DMS 273 (cell line): ENCODE data around the gene CBL.

Source experiments
- DNase-seq: peaks from one replicate; lab custom pipeline; 2025; ENCODE audit not compliant: unreplicated experiment; lab: John Stamatoyannopoulos, UW

CBL gene

DNA sequence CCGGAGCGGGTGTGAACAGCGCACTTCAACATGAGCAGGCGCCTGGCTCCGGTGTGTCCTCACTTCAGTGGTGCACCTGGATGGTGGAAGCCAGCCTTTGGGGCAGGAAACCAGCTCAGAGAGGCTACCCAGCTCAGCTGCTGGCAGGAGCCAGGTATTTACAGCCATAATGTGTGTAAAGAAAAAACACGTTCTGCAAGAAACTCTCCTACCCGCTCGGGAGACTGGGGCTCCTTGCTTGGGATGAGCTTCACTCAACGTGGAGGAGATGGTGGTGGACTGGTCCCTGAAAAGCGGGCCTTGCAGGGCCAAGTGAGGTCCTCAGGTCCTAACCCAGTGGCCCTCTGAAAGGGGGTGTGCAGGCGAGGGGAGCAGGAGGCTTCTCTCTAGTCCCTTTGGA, 103.3 kb downstream of the CBL start:
- no peak for DNase-seq

DNA sequence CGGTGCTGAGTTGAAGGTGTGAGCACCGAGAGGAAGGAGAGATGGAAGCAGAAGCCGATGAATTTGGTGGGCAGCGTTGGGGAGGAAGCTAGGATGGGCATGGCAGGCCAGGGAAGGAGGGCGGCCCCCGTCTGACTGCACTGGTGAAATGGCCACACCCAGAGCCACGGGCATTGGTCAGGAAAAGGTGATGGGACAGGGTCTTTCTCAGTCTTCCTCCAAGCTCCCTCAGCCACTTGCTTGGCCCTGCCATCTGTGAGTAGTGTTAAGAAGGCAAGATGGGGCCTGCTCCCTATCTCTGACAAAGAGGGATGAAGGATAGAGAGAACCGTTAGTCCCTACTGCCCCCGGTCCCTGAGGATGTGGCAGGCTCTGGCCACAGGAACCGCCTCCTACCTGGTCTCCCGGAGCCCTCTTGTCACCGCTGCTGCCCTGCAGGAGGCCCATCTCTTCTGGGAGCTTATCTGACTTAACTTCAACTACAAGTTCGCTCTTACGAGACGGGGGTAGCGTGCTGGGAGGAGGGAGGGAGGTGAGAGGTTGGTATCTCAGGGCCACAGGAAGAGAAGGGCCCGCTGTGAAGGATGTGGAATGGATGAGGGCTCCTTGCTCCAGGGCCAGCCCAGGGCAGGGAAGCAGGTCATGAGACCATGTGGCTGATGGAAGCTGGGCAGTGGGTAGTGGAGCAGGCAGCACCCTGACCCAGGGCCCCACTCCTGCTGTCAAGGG, 104.0 kb downstream of the CBL start:
- DNase-seq, result no peak

GRCh38 chr11:119310682-119311052, 104.5 kb downstream of the CBL start:
- no peak for DNase-seq

- DNase-seq, result no peak
These were observed 108.6 kb downstream of the CBL start for GRCh38 chr11:119314726-119315125.

DNA sequence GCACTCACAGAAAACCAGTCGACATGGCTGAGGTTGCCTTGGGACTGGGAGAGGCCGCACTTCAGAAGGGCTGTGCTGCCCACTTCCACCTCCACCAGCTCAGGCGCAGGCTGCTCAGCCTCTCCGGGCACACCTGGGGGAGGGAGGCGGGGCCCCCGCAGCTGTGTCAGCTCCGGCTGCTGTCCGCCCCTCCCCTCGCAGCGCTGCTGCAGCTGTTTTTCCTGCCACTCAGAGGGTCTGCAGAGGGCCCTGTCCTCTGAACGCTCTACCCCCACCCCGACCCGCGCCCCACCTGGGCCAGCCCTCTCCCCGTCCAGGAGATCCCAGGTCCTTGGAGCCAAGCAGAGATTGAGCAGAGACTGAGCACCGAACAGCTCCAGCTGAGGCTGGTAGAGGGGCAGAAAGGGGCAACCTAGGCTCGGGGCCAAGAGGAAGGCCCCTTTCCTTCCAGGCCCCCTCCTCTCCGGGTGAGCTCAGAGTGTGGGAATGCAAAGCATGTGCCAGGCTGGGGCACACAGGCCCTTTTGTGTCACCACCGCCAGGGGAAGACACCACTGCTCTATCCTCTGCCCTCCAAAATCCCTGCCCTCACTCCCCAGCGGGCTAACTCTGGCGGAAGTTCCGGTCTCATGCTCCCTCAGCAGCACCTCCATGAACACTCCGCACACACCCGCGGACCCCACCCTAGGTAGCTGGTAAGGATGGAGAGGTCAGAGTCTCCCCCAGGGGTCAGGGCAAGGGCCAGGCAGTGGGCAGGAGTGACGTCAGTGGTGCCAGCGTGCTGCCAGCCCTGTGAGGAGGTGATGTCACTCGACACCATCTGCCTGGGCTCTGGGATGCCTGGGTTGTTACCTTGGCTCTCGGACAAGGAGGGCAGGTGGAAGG, 109.2 kb downstream of the CBL start:
- DNase-seq, result peak; percentile 76

DNA sequence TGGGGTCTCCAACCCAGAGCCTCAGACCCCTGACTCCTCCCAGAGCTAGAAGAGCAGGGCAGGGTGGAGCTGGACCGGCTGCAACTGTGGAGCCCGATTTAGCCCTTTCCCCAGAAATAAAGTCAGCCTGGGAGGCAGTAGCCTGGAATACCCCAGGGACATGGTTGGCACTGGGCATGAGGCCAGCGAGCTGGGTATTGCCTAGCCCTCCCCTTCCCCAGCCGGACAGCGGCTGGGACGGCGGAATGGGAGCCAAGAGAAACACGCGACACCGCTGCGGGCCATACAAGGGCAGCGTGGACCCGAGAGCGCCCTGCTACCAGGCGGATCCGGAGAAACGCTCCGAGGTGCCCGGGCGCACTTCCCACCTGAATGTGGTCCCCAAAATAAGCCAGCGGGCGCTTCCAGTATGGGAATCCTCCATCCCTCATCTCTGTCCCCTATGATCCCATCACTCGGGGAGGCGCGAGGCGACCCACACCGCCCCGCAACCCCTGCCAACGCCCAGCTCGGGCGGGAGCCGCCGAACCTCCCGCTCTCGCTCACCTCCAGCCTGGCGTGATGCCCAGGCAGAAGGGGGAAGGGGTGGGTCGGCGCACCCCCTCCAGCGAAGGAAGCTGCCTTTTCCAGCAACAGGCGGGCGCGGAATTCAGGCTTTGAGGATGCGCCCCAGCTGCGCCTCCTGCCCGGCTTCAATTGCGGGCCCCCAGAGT, 110.0 kb downstream of the CBL start:
- peak; percentile 79 for DNase-seq

- DNase-seq, result peak; percentile 71
These were observed 110.8 kb downstream of the CBL start, which contains the start of gene MCAM for GRCh38 chr11:119316729-119317591. MCAM (minus strand) TSS chr11:119317130; CDS start chr11:119317101, 29 bp downstream.

DNA sequence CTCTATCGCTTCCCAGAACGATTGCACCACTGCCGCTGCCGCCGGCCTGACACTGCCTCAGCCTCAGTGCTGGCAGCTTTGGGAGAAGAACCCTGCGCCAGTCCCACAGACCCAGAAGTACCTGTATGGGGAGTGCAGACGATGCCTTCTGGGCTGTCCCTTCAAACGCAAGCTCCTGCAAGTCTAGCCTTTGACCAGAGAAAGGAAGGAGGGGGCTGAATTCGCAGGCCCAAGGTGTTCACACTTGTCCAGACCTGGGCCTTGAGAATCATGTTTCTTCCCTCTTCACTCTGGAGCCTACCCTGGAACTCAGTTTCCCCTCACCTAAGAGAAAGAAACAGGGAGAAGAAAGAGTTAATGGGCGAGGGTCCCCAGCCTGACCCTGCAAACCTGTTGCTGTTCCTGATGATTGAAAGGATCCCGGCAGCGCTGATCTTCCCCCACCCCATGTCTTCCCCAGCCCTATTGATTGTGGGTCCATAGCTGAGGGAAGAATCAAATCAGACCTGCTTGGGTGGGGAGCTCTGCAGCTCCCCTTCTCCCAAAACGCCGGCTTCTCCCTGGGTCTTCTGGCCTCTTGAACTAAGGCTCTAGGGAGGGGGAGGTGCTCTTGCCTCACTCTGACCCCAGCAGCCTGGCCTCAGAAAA, 111.6 kb downstream of the CBL start:
- DNase-seq, result no peak

DNA sequence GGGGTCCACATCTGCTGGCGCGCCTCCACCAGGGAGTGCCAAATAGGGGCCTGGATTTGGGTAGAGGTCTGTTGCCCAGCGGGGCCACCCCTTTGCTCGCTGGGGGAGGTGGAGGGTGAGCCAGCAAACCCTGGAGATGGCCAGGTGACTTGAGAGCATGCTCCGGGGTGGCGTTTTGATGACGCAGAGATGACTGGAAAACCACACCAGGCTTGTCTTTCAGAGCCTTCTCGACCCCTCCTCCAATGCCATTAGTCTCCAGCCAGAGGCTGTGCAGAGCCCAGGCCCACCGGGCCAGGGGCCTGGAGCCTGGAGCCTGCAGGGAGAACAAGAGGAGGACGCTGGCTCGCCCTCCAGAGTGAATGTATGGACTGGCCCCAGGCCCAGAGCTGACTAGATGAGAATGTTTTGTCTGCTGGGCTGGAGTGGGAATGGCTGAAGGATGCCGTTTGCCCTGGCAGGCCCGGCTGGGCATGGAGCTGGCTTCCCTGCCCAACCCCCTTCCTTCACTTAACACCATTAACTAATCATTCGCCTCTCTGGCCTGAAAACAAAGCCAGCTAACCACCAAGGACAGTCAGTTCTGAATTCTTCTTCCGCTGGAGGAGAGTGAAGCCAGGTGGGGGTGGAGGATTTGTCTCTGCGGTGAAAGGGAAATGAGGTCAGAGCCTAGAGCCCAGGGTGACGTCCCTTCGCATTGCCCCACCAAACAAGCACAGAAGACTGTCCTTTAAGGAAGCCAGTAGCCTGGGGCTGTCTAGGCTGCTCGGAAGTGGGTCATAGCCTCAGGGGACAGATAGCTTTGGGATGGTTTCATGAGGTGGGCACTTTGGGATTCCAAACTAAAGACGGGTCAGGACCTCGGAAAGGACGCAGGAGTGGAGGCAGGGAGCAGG, 112.3 kb downstream of the CBL start:
- peak; percentile 14 for DNase-seq

DNA sequence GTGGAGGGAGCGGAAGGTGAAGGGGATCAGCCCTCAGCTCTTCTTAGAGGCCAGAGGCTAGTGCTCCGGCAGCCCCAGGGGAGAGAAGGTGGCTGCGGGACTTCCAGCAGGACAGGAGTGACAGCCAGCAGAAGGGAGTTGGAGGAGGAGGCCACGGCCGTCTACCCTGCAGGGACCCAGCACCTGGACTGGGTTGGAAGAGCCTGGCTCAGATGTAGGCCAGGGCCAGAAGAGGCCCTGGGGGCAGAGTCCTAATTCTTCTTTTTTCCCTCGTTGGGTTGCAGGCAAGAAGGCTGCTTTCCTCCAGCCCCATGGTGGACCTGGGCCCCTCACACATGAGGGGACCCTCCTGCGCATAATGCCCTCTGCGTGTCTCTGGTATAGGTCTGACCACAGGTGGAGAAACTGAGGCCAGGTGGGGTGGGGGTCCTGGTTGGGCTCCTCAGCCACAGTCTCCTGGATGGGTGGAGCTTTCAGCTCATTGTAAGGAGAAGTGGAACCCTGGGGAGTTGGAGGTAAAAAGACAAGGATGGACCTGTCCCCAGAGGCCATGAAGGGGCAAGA, 113.1 kb downstream of the CBL start:
- no peak for DNase-seq

DNA sequence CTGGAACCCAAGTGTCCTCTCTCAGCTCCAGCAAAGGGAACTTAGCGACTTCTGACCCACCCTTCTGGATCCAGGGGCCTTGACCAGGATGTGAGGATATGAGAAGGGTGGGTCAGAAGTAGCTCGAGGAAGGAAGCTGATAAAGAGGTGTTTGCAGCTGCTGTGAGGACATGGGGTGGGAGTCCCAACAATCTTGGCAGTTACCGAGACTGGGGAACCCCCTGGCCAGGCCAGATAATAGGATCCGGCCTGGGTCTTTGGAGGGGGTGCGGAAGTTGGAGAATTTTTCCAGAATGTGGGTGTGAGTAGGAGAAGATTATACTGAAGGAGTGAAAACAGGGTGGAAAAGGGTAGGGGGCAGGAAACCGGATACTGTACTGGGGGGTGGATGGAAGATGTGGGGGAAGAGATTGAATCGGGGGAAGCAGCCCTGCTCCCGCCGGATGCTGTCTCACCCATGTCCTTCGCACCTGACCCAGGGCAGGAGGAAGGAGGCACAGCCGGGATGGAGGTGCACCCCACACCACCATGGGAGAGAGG, 113.6 kb downstream of the CBL start:
- no peak for DNase-seq

- DNase-seq, result no peak
These were observed 114.2 kb downstream of the CBL start for GRCh38 chr11:119320240-119320775.

DNA sequence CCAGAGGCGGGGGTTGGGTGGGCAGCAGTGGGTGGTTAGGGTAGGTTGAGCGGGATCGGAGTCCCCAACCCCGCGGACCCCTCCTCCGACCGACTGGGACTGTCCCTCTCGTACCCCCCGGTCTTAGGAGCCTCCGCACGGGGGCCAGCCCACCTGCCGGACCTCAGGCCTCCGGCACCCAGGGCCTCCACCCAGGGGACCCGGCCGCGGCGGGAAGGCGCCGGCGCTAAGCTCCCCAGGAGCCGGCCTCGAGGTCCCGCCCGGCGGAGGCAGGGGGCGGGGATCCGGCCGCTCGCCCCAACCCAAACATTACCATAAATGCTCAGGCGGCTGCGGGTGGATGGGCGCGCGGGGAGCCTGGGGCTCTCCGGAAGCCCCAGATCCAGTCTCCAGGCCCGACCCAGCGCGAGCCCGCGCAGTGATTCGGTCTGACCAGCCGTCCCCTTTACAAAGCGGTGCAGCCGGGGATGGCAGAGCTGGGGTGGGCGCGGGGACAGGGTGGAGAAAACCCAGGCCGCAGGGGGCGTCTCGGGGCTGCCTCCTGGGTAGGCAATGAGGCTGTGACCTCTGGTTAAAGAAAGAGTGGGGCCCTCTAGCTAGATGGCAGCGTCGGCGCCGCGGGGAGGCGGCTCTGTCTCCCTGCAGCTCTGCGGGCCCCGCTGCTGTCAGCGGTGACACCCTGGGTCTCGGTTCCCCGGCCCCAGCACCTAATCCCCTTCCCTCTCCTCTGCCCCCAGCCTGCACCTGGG, 114.8 kb downstream of the CBL start:
- no peak for DNase-seq

GRCh38 chr11:119322360-119322739, 116.2 kb downstream of the CBL start:
- peak; percentile 22 for DNase-seq

DNA sequence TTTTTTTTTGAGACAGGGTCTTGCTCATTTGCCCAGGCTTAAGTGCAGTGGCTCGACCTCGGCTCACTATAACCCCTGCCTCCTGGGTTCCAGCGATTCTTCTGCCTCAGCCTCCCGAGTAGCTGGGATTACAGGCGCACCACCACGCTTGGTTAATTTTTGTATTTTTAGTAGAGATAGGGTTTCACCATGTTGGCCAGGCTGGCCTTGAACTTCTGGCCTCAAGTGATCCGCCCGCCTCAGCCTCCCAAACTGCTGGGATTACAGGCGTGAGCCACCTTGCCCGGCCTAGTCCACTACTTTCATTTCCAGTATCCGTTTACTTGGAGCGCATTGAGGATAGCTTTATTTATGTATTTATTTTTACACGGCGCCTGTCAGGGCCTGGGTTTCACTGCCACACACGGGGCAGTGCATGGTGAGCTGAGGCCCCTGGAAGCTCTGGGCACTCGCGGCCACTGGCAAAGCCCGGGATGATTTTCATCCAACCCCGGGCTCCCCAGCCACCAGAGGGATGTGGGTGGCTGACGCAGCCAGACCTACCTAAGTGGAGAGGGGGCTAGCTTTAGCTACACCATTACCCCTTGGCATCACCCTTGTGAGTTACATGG, 116.9 kb downstream of the CBL start:
- no peak for DNase-seq

DNA sequence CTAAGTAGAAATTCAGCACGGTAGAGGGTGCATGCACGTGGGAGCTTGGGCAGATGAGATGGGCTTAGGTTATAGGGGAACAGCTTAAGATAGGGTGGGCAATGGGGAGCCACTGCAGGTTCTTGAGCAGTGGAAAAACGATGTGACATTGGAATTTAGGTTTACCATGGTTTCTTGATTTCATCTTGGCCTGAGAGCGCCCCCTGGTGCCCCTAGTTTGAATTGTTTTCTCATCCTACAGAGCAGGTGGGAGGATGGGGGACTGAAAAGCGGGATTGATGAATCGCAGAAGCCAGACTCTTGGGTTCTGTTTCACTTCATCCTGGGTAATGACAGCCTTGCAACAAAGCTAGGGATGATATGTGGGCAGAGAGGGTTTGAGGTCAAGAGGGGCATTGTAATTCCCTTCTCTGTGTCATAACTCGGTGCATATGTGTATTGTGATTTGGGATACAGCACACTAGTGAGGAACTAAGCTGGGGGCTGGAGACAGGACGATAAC, 117.4 kb downstream of the CBL start:
- peak; percentile 80 for DNase-seq

DNA sequence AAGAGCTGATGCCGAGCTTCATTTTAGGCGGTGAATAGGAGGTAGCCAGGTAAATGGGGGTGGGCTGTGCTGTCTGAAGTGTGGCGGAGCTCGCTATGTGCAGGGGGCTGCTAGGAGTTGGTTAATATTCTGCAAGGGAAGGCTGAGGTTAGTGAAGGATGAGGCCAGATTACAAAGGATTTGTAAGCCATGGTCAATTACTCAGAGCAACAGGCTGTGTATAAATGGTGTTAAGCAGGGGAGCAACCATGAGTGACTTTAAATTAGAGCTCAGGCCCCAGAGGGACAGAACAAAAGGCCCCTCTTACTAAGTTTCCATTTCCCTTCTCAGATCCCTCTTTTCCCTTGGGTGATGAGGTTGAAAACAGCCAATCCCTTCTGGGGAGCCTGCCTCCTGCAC, 118.0 kb downstream of the CBL start:
- no peak for DNase-seq
